Sigmoid colon (tissue), 7 donors: ENCODE measurements around the gene ANKMY1. TPM values are rescaled to one million over a fixed set of nuclear protein-coding genes. Genes with fewer than 3 reads are reported as not detected.

ENCODE experiments used
- DNase-seq: peaks from one replicate; pipeline ENCODE4 v3.0.0-alpha.2; 2019
- H3K27ac ChIP-seq, 4 donors: fragments of 200-600 bp; sonication (generic); one replicate each; pipeline ENCODE4 v1.5.1; 2016 to 2019; ENCODE audit warnings: mild to moderate bottlenecking in 1 of 4
- H3K27me3 ChIP-seq, 3 donors: fragments of 200-600 bp; sonication (generic); one replicate each; pipeline ENCODE4 v1.5.1; 2019; ENCODE audit warnings: mild to moderate bottlenecking in 1 of 3
- H3K36me3 ChIP-seq, 4 donors: fragments of 200-600 bp; sonication (generic); one replicate each; pipeline ENCODE4 v1.5.1; 2016 to 2019
- H3K4me1 ChIP-seq, 4 donors: fragments of 200-600 bp; sonication (generic); one replicate each; pipeline ENCODE4 v1.5.1; 2017 to 2019
- H3K4me3 ChIP-seq, 4 donors: fragments of 200-600 bp; sonication (generic); one replicate each; pipeline ENCODE4 v1.5.1; 2017 to 2019; ENCODE audit warnings: mild to moderate bottlenecking in 2 of 4, moderate library complexity in 1 of 4
- H3K9me3 ChIP-seq, 4 donors: fragments of 200-600 bp in 3 of 4; sonication (generic) in 3 of 4; one replicate each; pipeline versions ENCODE4 v1.5.1 to v1.6.1; 2013 to 2019
- CTCF ChIP-seq, 4 experiments: fragments of 450-650 bp in 3 of 4; fragments of 200-600 bp in 1 of 4; IDR thresholded peaks; one replicate each; pipeline ENCODE4 v1.5.1; 2016 to 2019; ENCODE audit warnings: antibody characterized with exemption in 4 of 4, mild to moderate bottlenecking in 3 of 4, moderate library complexity in 2 of 4
- EP300 ChIP-seq, 4 donors: sonication (generic); formaldehyde crosslinking; IDR thresholded peaks; one replicate each; pipeline ENCODE4 v1.6.1; 2017; ENCODE audit warnings: antibody characterized with exemption in 4 of 4
- POLR2A ChIP-seq, 2 donors: fragments of 450-650 bp; IDR thresholded peaks; one replicate each; pipeline ENCODE4 v1.6.1; 2016; ENCODE audit warnings: antibody characterized with exemption in 2 of 2, mild to moderate bottlenecking in 2 of 2, moderate library complexity in 2 of 2
- POLR2AphosphoS5 ChIP-seq, 4 donors: sonication (generic); formaldehyde crosslinking; IDR thresholded peaks; one replicate each; pipeline ENCODE4 v1.6.1; 2017; ENCODE audit warnings: antibody characterized with exemption in 4 of 4
- WGBS, 2 donors: extraction: QIAGEN DNeasy Blood & Tissue Kit; methylation state at CpG; one replicate each; pipeline ENCODE4 v1.1.7; 2013; 5-methylcytosine and 5-hydroxymethylcytosine counted together
- intact Hi-C: fragments of 100-400 bp; cut with DNase I; formaldehyde crosslinking; loops from one replicate; pipeline ENCODE4 v1.15.1; 2023
- polyA plus RNA-seq, 3 donors: library from polyadenylated mRNA; stranded (reverse); fragments of 200-250 nt; gene quantifications; one replicate each; pipeline ENCODE4 v1.2.3, GENCODE V29; 2013
- total RNA-seq, 4 donors: library from RNA; depleted of rRNA; stranded (reverse); fragments of >200 nt; gene quantifications; one replicate each; pipeline ENCODE4 v1.1.0, GENCODE V29; 2016
- donor health status: healthy with polysubstance abuse.
- donor health status: Bipolar disorder and iron deficiency.
- donor health status: healthy.

ANKMY1 gene
- total and polyA plus RNA-seq, 7 donors: 3.6 to 14.0 (median 8.9) TPM

- DNase-seq: peak; percentile 46
These were observed 96.9 kb downstream of the ANKMY1 start for GRCh38 chr2:240460781-240461431.

GRCh38 chr2:240460253-240460711 lies 97.5 kb downstream of the ANKMY1 start:
- TF ChIP-seq CTCF (IDR thresholded peaks at IDR 0.05): no peak
- TF ChIP-seq POLR2AphosphoS5 (IDR thresholded peaks at IDR 0.05): no peak
- no peak for TF ChIP-seq EP300 (IDR thresholded peaks at IDR 0.05)
- TF ChIP-seq POLR2A (IDR thresholded peaks at IDR 0.05): no peak
- no peaks in the 10 kb centered on the region for H3K27me3 ChIP-seq
- no peak overlapping the region for H3K27ac ChIP-seq
- no peaks in the 10 kb centered on the region for H3K4me1 ChIP-seq
- H3K4me3 ChIP-seq: no peak overlapping the region
- no peaks in the 10 kb centered on the region for H3K9me3 ChIP-seq
- H3K36me3 ChIP-seq: peaks cover 0 to 44% (median 7%) of the 10 kb centered on the region in 4 donors
- DNase-seq: peak; percentile 61
- intact Hi-C loops: no loop called here
- 89 to 93% methylated on average over 16 of the region's 16 CpGs for WGBS, 2 donors

More at GRCh38 chr2:240460781-240461431, 96.9 kb downstream of the ANKMY1 start:
- WGBS, 2 donors: 92 to 93% methylated on average over 16 of the region's 16 CpGs
- Histone ChIP-seq H3K27me3 (no peaks in the 10 kb centered on the region), H3K4me1 (no peaks in the 10 kb centered on the region), H3K36me3 (peaks cover 0 to 48% (median 12%) of the 10 kb centered on the region in 4 donors), H3K27ac (no peak overlapping the region), H3K4me3 (no peak overlapping the region), H3K9me3 (no peaks in the 10 kb centered on the region)
- intact Hi-C loops: no loop called here
- TF ChIP-seq EP300 (IDR thresholded peaks at IDR 0.05) (no peak), POLR2A (IDR thresholded peaks at IDR 0.05) (no peak), CTCF (IDR thresholded peaks at IDR 0.05) (no peak), POLR2AphosphoS5 (IDR thresholded peaks at IDR 0.05) (no peak)

- no peak for TF ChIP-seq EP300 (IDR thresholded peaks at IDR 0.05)
- WGBS, 2 donors: 60 to 66% methylated on average over 23 of the region's 23 CpGs
- H3K4me3 ChIP-seq: no peak overlapping the region
- DNase-seq: peak; percentile 62
- H3K9me3 ChIP-seq: no peaks in the 10 kb centered on the region
- no peaks in the 10 kb centered on the region for H3K27me3 ChIP-seq
- H3K27ac ChIP-seq: no peak overlapping the region
- H3K36me3 ChIP-seq: peaks cover 0 to 37% (median 4%) of the 10 kb centered on the region in 4 donors
- peaks cover 0 to 1% (median 0%) of the 10 kb centered on the region in 4 donors for H3K4me1 ChIP-seq
- intact Hi-C loops: no loop called here
These were observed 98.2 kb downstream of the ANKMY1 start for GRCh38 chr2:240459401-240460252.

- Histone ChIP-seq H3K4me3 (no peak overlapping the region), H3K27me3 (no peaks in the 10 kb centered on the region), H3K27ac (no peak overlapping the region), H3K9me3 (no peaks in the 10 kb centered on the region), H3K36me3 (peaks cover 0 to 31% (median 2%) of the 10 kb centered on the region in 4 donors), H3K4me1 (peaks cover 0 to 8% (median under 1%) of the 10 kb centered on the region in 4 donors)
- 93 to 94% methylated on average over 18 of the region's 18 CpGs for WGBS, 2 donors
- TF ChIP-seq POLR2AphosphoS5 (IDR thresholded peaks at IDR 0.05) (no peak), EP300 (IDR thresholded peaks at IDR 0.05) (no peak), POLR2A (IDR thresholded peaks at IDR 0.05) (no peak), CTCF (IDR thresholded peaks at IDR 0.05) (no peak)
- peak; percentile 57 for DNase-seq
- intact Hi-C loops: no loop called here
These were observed 98.8 kb downstream of the ANKMY1 start for GRCh38 chr2:240458900-240459391.
